ENCODE data around the gene LHPP.

LHPP gene

DNA sequence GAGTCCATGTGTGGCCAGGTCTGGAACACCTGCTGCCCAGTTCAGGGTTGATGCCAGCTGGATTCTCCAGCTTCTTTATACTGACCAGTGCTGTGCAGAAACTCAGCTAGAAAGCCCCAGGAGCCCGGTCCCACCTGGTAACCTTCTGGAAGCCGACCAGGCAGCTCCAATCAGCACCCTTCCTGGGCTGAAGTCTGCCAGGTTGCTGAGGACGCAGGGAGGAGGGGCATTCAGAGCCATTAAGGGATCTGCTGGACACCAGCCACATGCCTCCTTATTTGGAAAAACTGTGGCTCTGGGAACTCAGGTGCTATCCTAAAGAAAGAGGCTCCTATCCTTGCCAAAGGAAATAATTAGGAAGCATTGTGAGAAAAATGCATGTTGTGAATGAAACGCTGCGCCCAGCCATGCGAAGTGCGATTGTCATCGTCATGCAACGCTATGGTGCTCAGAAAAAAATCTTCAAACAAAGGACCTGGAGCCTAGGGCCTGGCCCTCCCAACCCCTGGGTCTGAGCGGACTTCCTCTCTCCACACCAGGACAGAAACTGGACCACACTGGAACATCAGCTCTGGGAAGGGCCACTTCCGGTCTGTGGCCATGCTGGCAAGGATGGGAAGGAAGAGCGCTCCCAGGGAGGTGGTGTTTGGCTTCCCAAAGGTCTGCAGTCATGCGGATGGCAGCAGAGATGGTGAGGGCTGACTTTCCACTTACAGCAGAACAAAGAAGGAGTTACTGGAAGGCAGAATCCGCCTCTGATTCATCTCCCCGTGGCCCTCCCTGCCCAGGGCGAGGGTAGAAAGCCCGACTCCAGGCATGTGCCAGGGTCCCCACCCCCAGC is 192.4 kb downstream of the LHPP start:
- no peak for DNase-seq (ENCODE audit: low read depth in 2 of 2, low spot score in 1 of 2)

DNA sequence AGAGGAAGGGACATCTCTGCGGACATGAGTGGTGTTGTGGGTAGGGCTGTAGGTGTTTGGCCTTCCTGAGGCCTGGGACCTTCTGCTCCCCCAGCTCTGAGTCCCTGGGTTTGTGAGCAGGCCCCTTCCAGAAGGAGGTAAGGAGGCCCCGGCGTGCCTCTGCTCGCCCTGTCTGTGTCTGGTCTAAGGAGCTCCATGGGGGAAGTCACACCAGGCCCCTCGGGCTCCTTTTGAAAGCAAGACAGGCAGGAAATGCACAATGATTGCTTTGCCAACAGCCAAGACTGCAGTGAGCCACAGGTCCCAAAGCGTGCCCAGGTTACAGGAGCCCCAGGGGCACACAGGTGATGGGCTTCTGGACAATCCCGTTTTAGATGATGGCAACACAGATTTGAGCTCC is 193.1 kb downstream of the LHPP start:
- no peak for DNase-seq (ENCODE audit: low read depth in 2 of 2, low spot score in 1 of 2)

DNA sequence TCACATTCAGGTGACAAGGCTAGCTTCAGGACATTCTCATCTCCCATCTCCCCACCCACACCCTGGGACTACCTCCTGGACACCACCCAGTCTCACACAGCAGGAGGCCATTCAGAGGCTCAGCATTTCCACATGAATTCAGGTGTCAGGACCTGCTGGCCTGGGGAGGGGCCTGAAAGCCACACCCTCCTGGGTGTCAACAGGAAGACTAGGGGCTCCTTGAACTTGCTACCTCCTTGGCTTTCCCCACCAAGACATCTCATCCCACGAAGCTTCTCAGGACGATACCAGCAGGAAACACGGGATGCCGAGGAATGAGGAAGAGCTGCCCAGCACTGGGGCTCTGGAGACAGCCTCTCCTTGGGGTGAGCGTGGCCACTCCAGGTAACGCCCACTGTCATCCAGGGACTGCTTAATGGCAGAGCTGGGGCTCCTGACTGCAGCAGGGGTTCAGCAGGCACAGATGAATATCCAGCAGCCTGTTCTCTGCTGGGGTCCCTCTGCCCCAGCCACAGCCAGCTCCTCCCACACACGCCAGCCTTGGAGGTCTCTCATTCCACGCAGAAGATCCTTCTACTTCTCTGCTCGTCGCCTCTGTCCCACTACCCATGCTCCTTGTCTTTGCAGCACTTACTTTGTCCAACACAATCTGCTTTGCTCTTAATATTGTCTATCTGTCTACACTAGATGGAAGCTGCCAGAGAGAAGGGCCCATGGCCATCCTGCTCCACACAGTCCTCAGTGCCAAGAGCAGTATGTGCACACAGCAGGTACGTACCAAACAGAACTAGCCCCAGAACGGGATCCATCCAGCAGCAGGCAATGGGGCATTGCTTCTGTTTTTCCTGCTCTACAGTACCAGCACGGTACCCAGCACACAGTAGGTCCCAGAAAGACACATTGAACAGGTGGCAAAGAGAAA is 193.8 kb downstream of the LHPP start:
- no peak for DNase-seq (ENCODE audit: low read depth in 2 of 2, low spot score in 1 of 2)

DNA sequence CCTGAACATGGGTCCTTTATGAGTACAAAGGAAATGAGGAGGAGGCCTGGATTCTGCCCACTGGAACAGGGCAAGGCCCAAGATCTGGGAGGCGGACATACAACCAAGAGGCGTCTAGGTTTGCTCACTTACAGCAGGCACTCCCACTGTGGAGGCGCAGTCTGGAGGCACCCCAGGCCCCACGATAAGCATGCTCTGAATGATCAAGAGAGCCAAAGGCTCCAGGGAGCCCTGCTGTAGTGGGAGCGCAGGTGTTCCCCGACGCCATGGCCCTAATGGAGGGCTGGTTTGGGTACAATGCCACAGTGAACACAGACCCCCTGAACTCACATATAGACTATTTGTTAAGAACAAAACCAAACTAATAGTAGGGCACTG is 194.5 kb downstream of the LHPP start:
- no peak for DNase-seq (ENCODE audit: low read depth in 2 of 2, low spot score in 1 of 2)

DNA sequence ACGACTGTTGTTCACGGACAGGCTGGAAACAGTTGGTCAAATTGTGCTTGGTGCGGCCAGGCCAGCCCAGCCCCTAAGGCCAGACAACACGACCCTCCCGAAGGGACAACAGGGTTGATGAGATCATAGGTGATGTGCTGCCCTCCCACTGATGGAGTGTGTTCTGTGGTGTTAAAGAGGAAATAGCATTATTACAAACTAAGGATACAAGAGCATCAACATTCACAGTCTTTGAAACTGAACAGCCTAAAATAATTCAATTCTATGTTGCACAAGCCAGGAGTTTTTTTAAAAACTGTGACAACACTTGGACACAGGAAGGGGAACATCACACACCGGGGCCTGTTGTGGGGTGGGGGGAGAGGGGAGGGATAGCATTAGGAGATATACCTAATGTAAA is 194.9 kb downstream of the LHPP start:
- DNase-seq (ENCODE audit: low read depth in 2 of 2, low spot score in 1 of 2): no peak

DNA sequence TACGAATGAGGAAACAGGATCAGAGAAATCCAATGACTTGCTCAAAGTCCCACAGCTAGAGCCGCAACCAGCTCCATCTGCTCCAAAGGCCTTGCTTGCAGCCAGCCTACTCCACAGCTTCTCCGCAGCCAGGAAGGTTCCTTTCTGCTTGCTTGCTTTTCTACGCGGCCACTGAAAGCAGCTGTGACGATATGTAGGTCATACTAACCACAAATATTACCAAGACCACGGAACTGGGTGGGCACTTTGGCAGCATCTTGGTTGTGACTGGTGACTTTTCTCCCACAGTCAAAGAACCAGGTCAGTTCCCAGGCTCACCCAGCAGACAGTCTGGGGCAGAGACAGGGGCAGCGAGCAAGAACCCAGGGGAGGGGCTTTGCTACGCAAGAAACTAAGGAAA is 196.2 kb downstream of the LHPP start:
- no peak for DNase-seq (ENCODE audit: low read depth in 2 of 2, low spot score in 1 of 2)

GRCh38 chr10:124658591-124659242 is 197.1 kb downstream of the LHPP start:
- no peak for DNase-seq (ENCODE audit: low read depth in 2 of 2, low spot score in 1 of 2)

DNA sequence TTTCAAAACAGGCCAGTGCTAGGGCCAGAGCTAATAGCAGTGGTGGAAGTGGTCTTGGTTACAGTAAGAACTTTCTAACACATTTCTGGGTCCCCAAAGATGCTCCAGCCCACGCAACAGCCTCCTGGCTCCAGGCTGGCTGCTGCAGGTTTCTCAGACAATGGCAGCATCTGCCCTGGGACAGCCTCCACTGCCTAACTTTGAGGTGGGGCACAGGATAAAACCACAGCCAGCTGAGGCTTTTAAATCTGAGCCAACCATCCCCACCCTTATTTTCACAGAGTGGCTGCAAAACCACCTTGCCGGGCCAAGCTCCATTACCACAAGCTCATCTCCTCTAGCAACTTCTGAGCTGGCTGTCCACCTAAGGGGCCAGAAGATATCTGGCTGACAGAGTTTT is 197.8 kb downstream of the LHPP start:
- no peak for DNase-seq (ENCODE audit: low read depth in 2 of 2, low spot score in 1 of 2)

- no peak for DNase-seq (ENCODE audit: low read depth in 2 of 2, low spot score in 1 of 2)
Observed at GRCh38 chr10:124660404-124661125, 198.9 kb downstream of the LHPP start.

DNA sequence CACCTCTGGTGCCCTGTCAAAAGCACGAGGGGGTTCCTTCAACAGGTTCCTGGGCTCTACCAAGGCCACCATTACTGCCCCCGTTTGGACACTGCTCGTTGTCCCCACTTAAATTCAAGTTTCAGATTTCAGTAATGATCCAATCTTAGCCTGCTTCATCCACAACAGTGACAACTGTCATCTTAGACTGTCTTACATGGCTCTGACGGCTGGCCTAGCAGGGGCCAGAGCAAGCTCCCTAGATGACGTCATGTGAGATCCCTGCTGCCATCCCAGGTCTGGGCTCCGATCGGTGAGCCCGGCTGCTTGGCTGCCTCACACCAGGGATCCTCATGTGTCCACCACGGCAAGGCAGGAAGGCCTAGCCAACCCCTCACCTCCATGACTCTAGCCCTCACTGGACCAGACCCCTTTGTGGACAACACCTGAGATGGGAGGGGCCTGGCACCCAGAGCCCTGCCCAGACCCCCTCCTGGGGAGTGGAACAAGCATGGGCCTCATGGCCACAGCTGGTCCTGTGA is 200.1 kb downstream of the LHPP start:
- DNase-seq (ENCODE audit: low read depth in 2 of 2, low spot score in 1 of 2): no peak

GRCh38 chr10:124663228-124663627 is 201.6 kb downstream of the LHPP start:
- no peak for DNase-seq (ENCODE audit: low read depth in 2 of 2, low spot score in 1 of 2)
